ENCODE measurements around the gene EFNA5.

Gene EFNA5

GRCh38 chr5:107430071-107430625, 240.6 kb downstream of the EFNA5 start:
- TF ChIP-seq CTCF (IDR thresholded peaks at IDR 0.05; ENCODE audit: low read depth, low read length), result no peak
- peak; percentile 32 to 41 for DNase-seq (ENCODE audit: low read depth in 2 of 2)

GRCh38 chr5:107428303-107428813, 242.4 kb downstream of the EFNA5 start:
- H3K4me3 ChIP-seq (replicated peaks in 1 of 2; ENCODE audit: low read depth in 2 of 2, low read length in 2 of 2), result no peak overlapping the region
- peak in 1 of 2 donors; percentile 33 for DNase-seq (ENCODE audit: low read depth in 2 of 2)
- no peak for TF ChIP-seq CTCF (IDR thresholded peaks at IDR 0.05; ENCODE audit: low read depth, low read length)

More at GRCh38 chr5:107430071-107430625, 240.6 kb downstream of the EFNA5 start:
- H3K4me3 ChIP-seq (replicated peaks in 1 of 2; ENCODE audit: low read depth in 2 of 2, low read length in 2 of 2), result peak overlapping the region in 1 of 2 donors; percentile 9

- DNase-seq (ENCODE audit: low read depth in 2 of 2), result no peak
- H3K4me3 ChIP-seq (replicated peaks in 1 of 2; ENCODE audit: low read depth in 2 of 2, low read length in 2 of 2), result no peak overlapping the region
- TF ChIP-seq CTCF (IDR thresholded peaks at IDR 0.05; ENCODE audit: low read depth, low read length), result no peak
These were observed 243.9 kb downstream of the EFNA5 start for GRCh38 chr5:107426872-107427271.

GRCh38 chr5:107426209-107426608, 244.5 kb downstream of the EFNA5 start:
- TF ChIP-seq CTCF (IDR thresholded peaks at IDR 0.05; ENCODE audit: low read depth, low read length), result no peak
- no peak for DNase-seq (ENCODE audit: low read depth in 2 of 2)
- H3K4me3 ChIP-seq (replicated peaks in 1 of 2; ENCODE audit: low read depth in 2 of 2, low read length in 2 of 2), result no peak overlapping the region

- H3K4me3 ChIP-seq (replicated peaks in 1 of 2; ENCODE audit: low read depth in 2 of 2, low read length in 2 of 2), result no peak overlapping the region
- no peak for TF ChIP-seq CTCF (IDR thresholded peaks at IDR 0.05; ENCODE audit: low read depth, low read length)
These were observed 245.2 kb downstream of the EFNA5 start for GRCh38 chr5:107425541-107426031.

GRCh38 chr5:107424491-107424890, 246.2 kb downstream of the EFNA5 start:
- no peak for TF ChIP-seq CTCF (IDR thresholded peaks at IDR 0.05; ENCODE audit: low read depth, low read length)
- peak; percentile 28 to 52 for DNase-seq (ENCODE audit: low read depth in 2 of 2)
- H3K4me3 ChIP-seq (replicated peaks in 1 of 2; ENCODE audit: low read depth in 2 of 2, low read length in 2 of 2), result no peak overlapping the region

More at GRCh38 chr5:107425541-107426031, 245.2 kb downstream of the EFNA5 start:
- DNase-seq (ENCODE audit: low read depth in 2 of 2), result peak; percentile 80 to 91
